ENCODE data around the gene PDE2A. TPM values are rescaled to one million over a fixed set of nuclear protein-coding genes. Genes with fewer than 3 reads are reported as not detected.

The PDE2A gene
- total RNA-seq, 1 experiment from 2014 or later = 1.1 TPM

DNA sequence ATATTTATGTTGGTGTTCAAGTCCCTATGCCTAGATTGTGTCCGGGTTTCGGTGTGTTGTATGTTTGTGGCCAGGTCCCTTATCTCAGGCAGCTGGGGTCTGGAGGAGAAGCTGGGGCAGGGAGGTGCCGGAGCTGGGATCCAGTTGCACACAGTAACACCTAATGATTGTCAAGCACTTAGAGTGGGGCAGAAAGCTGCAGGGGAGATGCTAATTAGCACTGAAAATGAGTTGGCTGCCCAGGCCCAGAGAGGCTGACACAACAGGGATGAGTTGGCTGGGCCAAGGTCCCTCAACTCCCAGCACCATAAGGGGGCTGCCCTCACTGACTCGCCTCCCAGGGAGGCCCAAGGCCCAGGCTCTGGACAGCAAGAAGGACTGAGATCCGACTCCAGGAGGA, 12.2 kb downstream of the PDE2A start:
- Mint-ChIP-seq H3K4me3 (ENCODE audit: low read depth, unreplicated experiment) (no peak overlapping the region), H3K36me3 (ENCODE audit: insufficient read depth, unreplicated experiment) (peaks cover 1% of the 10 kb centered on the region), H3K4me1 (ENCODE audit: low read depth, unreplicated experiment) (no peaks in the 10 kb centered on the region), H3K27ac (ENCODE audit: unreplicated experiment) (no peak overlapping the region), H3K27me3 (ENCODE audit: unreplicated experiment) (peaks cover 98% of the 10 kb centered on the region), H3K9me3 (ENCODE audit: low read depth, unreplicated experiment) (no peaks in the 10 kb centered on the region)
- no peak for DNase-seq
- TF ChIP-seq, protein P1, sequence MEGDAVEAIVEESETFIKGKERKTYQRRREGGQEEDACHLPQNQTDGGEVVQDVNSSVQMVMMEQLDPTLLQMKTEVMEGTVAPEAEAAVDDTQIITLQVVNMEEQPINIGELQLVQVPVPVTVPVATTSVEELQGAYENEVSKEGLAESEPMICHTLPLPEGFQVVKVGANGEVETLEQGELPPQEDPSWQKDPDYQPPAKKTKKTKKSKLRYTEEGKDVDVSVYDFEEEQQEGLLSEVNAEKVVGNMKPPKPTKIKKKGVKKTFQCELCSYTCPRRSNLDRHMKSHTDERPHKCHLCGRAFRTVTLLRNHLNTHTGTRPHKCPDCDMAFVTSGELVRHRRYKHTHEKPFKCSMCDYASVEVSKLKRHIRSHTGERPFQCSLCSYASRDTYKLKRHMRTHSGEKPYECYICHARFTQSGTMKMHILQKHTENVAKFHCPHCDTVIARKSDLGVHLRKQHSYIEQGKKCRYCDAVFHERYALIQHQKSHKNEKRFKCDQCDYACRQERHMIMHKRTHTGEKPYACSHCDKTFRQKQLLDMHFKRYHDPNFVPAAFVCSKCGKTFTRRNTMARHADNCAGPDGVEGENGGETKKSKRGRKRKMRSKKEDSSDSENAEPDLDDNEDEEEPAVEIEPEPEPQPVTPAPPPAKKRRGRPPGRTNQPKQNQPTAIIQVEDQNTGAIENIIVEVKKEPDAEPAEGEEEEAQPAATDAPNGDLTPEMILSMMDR (IDR thresholded peaks at IDR 0.05; ENCODE audit: unreplicated experiment) = no peak
- no TSS peak for BruUV-seq (replicated peaks)
- CTCF ChIA-PET = no interaction called here
- intact Hi-C loops (cut with micrococcal nuclease; ENCODE audit: unreplicated experiment) = no loop called here

DNA sequence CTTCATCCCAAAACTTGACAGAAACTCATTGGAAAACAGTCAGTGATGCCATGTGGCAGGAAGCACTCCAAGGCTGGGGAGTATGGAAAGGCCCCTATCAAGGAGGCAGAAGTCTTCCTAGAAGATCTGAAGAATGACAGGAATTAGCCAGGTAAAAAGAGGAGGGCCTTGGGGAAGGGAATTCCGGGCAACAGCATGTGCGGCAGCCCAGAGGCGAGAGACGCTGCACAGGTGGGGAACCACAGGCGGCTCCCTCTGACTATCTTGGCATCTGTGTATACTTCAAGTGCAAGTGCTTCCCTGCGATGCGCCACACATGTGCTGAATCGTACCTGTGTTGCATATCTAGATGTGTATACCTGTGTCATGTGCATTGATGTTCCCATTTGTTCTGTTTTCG, 12.7 kb downstream of the PDE2A start:
- Mint-ChIP-seq H3K9me3 (ENCODE audit: low read depth, unreplicated experiment) (no peaks in the 10 kb centered on the region), H3K27ac (ENCODE audit: unreplicated experiment) (no peak overlapping the region), H3K36me3 (ENCODE audit: insufficient read depth, unreplicated experiment) (peaks cover 5% of the 10 kb centered on the region), H3K4me3 (ENCODE audit: low read depth, unreplicated experiment) (no peak overlapping the region), H3K27me3 (ENCODE audit: unreplicated experiment) (peaks cover 98% of the 10 kb centered on the region), H3K4me1 (ENCODE audit: low read depth, unreplicated experiment) (no peaks in the 10 kb centered on the region)
- CTCF ChIA-PET = no interaction called here
- no TSS peak for BruUV-seq (replicated peaks)
- TF ChIP-seq, protein P1 (IDR thresholded peaks at IDR 0.05; ENCODE audit: unreplicated experiment) = no peak
- no peak for DNase-seq
- intact Hi-C loops (cut with micrococcal nuclease; ENCODE audit: unreplicated experiment) = no loop called here

DNA sequence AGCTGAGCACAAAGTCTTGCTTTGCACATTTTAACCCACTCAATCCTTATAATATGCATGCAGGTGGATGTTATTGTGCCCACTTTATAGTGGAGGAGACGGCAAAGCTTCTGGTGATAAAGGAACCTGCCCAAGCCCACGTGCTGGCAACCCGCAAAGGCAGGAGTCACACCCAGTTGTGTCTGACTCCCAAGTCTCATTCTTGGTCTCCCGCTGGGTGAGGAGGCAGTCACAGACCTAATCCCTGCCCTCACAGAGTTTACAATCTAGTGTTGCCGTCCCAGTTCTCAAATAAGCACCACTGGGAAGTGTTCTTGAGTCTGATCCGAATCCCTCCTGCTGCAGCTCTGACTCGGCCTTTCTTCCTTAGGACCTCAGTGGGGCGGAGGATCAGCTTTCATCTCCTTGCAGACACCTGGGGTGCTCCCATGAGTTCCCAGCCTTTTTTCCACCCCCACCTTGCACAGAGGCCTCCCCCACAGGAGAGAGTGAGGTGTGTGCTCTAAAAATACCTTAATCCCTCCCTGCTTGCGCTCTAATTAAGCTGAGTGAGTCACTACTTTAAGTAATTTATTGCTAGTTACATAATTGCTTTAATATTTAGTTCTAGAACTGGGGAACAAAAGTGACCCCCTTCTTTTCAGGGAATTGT, 15.1 kb downstream of the PDE2A start:
- intact Hi-C loops (cut with micrococcal nuclease; ENCODE audit: unreplicated experiment) = no loop called here
- Mint-ChIP-seq H3K4me3 (ENCODE audit: low read depth, unreplicated experiment) (no peak overlapping the region), H3K27me3 (ENCODE audit: unreplicated experiment) (peaks cover 86% of the 10 kb centered on the region), H3K9me3 (ENCODE audit: low read depth, unreplicated experiment) (no peaks in the 10 kb centered on the region), H3K27ac (ENCODE audit: unreplicated experiment) (no peak overlapping the region), H3K4me1 (ENCODE audit: low read depth, unreplicated experiment) (no peaks in the 10 kb centered on the region), H3K36me3 (ENCODE audit: insufficient read depth, unreplicated experiment) (peaks cover 5% of the 10 kb centered on the region)
- BruUV-seq (replicated peaks) = no TSS peak
- TF ChIP-seq, protein P1 (IDR thresholded peaks at IDR 0.05; ENCODE audit: unreplicated experiment) = no peak
- CTCF ChIA-PET = no interaction called here
- no peak for DNase-seq

DNA sequence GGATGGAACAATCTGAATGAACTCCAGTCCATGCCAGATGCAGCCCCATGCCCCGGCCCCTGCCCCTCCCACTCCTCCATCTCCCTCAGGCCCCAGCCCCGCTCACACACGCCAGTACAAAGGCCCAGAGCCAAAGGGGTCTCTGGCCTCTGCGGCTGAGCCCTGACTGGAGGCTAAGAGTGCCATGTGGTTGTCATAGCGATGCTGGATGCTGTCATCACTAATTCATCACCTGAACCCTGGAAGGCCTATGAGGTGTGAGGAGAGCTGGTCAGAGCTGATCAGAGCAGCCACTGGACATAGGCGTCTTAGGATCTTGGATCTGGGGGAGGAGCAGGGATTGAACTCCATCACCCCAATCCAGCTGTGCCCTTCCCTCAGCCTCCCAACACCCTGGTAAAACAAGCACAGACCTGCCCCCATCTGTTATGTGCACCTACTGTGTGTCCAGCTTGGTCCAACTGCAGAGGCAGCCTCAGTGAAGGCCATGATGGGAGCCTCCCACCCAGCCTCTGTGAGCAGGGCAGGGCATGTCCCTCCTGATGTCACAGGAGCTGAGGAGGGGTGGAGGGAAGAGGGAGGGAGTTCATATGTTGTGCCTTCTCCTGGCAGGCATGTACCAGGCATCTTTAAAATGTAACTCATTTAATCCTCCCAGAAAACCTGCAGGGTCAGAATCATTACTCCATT, 16.7 kb downstream of the PDE2A start:
- Mint-ChIP-seq H3K4me1 (ENCODE audit: low read depth, unreplicated experiment) (no peaks in the 10 kb centered on the region), H3K27me3 (ENCODE audit: unreplicated experiment) (peaks cover 85% of the 10 kb centered on the region), H3K9me3 (ENCODE audit: low read depth, unreplicated experiment) (no peaks in the 10 kb centered on the region), H3K4me3 (ENCODE audit: low read depth, unreplicated experiment) (no peak overlapping the region), H3K36me3 (ENCODE audit: insufficient read depth, unreplicated experiment) (peaks cover 12% of the 10 kb centered on the region), H3K27ac (ENCODE audit: unreplicated experiment) (no peak overlapping the region)
- TF ChIP-seq, protein P1 (IDR thresholded peaks at IDR 0.05; ENCODE audit: unreplicated experiment) = no peak
- intact Hi-C loops (cut with micrococcal nuclease; ENCODE audit: unreplicated experiment) = no loop called here
- no peak for DNase-seq
- no TSS peak for BruUV-seq (replicated peaks)
- CTCF ChIA-PET = no interaction called here

Data from Calu3 (cell line).